Prostate gland (tissue), 2 donors: Measurements from ENCODE around the gene GNAT3. TPM values are rescaled to one million over a fixed set of nuclear protein-coding genes. Genes with fewer than 3 reads are reported as not detected.

Source experiments
- DNase-seq: peaks from one replicate; pipeline ENCODE4 v3.0.0-alpha.2; 2019; ENCODE audit warnings: low spot score
- H3K27ac ChIP-seq, 2 donors: fragments of 200-600 bp; sonication (generic); 2 replicates each; pipeline ENCODE4 v1.5.1; 2017 to 2019
- H3K27me3 ChIP-seq: fragments of 200-600 bp; sonication (generic); replicated peaks from 2 replicates; pipeline ENCODE4 v1.5.1; 2019; ENCODE audit not compliant: insufficient read depth
- H3K36me3 ChIP-seq, 2 donors: fragments of 200-600 bp; sonication (generic); 1 replicate in 1 of 2; 2 replicates in 1 of 2; pipeline versions ENCODE4 v1.5.1 to v1.8.1; 2017 to 2019
- H3K4me1 ChIP-seq: fragments of 200-600 bp; sonication (generic); replicated peaks from 2 replicates; pipeline ENCODE4 v1.5.1; 2019
- H3K4me3 ChIP-seq, 2 donors: fragments of 200-600 bp; sonication (generic); 2 replicates each; pipeline ENCODE4 v1.5.1; 2017 to 2019
- H3K9me3 ChIP-seq: fragments of 200-600 bp; sonication (generic); 2 replicates; pipeline ENCODE4 v1.5.1; 2017
- CTCF ChIP-seq, 4 experiments: fragments of 200-600 bp in 2 of 4; fragments of 450-650 bp in 2 of 4; sonication (generic) in 2 of 4; IDR thresholded peaks; 1 replicate in 3 of 4; 2 replicates in 1 of 4; pipeline ENCODE4 v1.5.1; 2016 to 2019; ENCODE audit warnings: antibody characterized with exemption in 4 of 4, mild to moderate bottlenecking in 2 of 4, moderate library complexity in 2 of 4
- POLR2A ChIP-seq: fragments of 450-650 bp; IDR thresholded peaks from one replicate; pipeline ENCODE4 v1.6.1; 2016; ENCODE audit warnings: antibody characterized with exemption, mild to moderate bottlenecking
- POLR2AphosphoS5 ChIP-seq: sonication (generic); formaldehyde crosslinking; IDR thresholded peaks from one replicate; pipeline ENCODE4 v1.6.1; 2017; ENCODE audit warnings: antibody characterized with exemption
- WGBS: methylation state at CpG from one replicate; pipeline ENCODE4 v1.1.5; 2018; 5-methylcytosine and 5-hydroxymethylcytosine counted together
- intact Hi-C: fragments of 100-400 bp; cut with DNase I; formaldehyde crosslinking; loops from one replicate; pipeline ENCODE4 v1.14.2; 2022
- total RNA-seq, 2 donors: library from RNA; depleted of rRNA; stranded (reverse); fragments of >200 nt; gene quantifications; one replicate each; pipeline ENCODE4 v1.1.0, GENCODE V29; 2016

GNAT3 gene
- total RNA-seq, 2 donors from 2014 or later, result not detected

DNA sequence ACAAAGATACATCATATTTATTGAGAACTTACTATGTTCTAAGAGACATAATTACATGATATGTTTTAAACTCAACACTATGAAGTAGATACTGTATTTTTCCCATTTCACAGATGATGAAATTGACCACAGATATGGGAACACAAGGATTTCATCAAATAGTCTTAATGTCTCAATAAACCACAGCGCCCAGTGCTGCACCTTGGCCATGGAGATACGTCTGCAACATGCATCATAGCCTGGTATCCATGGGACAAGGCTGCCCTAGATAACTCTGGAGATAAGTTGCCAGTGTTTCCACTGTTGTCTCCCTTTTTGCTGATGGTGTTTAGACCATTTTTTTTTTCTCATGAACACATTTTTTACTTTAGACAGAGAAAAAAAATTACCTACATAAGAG, 97.5 kb downstream of the GNAT3 start:
- H3K4me3 ChIP-seq, result no peak overlapping the region
- 88% methylated on average over 2 of the region's 2 CpGs for WGBS
- H3K4me1 ChIP-seq, result no peaks in the 10 kb centered on the region
- intact Hi-C loops, result no loop called here
- no peaks in the 10 kb centered on the region for H3K36me3 ChIP-seq
- no peaks in the 10 kb centered on the region for H3K9me3 ChIP-seq
- DNase-seq, result no peak
- TF ChIP-seq POLR2A (no peak), CTCF (IDR thresholded peaks at IDR 0.05) (no peak), POLR2AphosphoS5 (no peak)
- H3K27me3 ChIP-seq, result no peaks in the 10 kb centered on the region
- H3K27ac ChIP-seq, result no peak overlapping the region

GRCh38 chr7:80413383-80413945, 98.4 kb downstream of the GNAT3 start:
- Histone ChIP-seq H3K4me3 (no peak overlapping the region), H3K27ac (no peak overlapping the region), H3K36me3 (no peaks in the 10 kb centered on the region), H3K27me3 (no peaks in the 10 kb centered on the region), H3K4me1 (no peaks in the 10 kb centered on the region), H3K9me3 (no peaks in the 10 kb centered on the region)
- TF ChIP-seq POLR2A, result no peak
- no peak for DNase-seq
- 71% methylated on average over 3 of the region's 3 CpGs for WGBS
- intact Hi-C loops, result no loop called here

DNA sequence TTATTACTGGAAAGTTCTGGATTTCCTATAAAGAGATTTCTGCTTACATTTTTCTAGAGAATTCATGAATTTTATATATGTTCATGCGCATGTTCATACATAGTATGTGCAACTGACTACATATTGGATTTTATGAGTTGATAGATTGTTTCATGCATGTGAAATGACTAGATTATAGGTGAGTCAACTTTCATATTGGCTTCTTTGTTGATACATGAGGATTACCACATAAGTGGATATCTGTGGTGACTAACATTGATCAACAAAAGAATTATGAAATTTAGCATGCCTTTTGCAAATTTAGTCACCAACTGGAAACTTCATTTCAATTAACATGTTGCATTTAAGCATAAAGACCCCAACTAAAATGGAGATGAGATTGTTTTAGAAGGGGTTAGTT, 99.0 kb downstream of the GNAT3 start:
- Histone ChIP-seq H3K36me3 (no peaks in the 10 kb centered on the region), H3K4me1 (no peaks in the 10 kb centered on the region), H3K4me3 (no peak overlapping the region), H3K27me3 (no peaks in the 10 kb centered on the region), H3K9me3 (no peaks in the 10 kb centered on the region), H3K27ac (no peak overlapping the region)
- TF ChIP-seq POLR2A (no peak), POLR2AphosphoS5 (no peak), CTCF (IDR thresholded peaks at IDR 0.05) (no peak)
- intact Hi-C loops, result no loop called here
- DNase-seq, result no peak
- 100% methylated on average over 1 of the region's 1 CpG for WGBS

DNA sequence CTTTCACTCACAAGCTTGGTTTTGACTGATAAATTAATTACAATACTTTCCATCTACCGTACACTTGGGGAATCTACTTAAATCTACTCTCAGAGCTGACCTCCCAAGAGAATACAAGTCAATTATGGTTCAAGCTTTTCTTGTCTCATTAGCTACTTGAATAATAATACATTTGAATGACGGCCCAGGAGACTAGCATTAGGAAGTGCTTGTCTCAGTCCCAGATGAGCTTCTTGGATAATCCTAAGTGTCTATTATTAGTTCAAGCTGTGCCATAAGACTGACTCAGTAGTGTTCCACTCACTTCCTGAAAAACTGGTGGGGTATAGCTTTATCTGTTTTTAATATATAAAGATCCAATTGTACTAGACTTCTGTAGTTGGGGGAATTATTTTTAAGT, 100.2 kb downstream of the GNAT3 start:
- WGBS, result 89% methylated on average over 2 of the region's 2 CpGs
- Histone ChIP-seq H3K27ac (no peak overlapping the region), H3K4me3 (no peak overlapping the region), H3K27me3 (no peaks in the 10 kb centered on the region), H3K4me1 (no peaks in the 10 kb centered on the region), H3K36me3 (no peaks in the 10 kb centered on the region), H3K9me3 (no peaks in the 10 kb centered on the region)
- no peak for TF ChIP-seq POLR2AphosphoS5
- no peak for TF ChIP-seq POLR2A
- TF ChIP-seq CTCF (IDR thresholded peaks at IDR 0.05), result no peak
- DNase-seq, result no peak
- intact Hi-C loops, result no loop called here

GRCh38 chr7:80410081-80410480, 101.8 kb downstream of the GNAT3 start:
- Histone ChIP-seq H3K4me3 (no peak overlapping the region), H3K27me3 (no peaks in the 10 kb centered on the region), H3K36me3 (no peaks in the 10 kb centered on the region), H3K27ac (no peak overlapping the region), H3K9me3 (no peaks in the 10 kb centered on the region), H3K4me1 (no peaks in the 10 kb centered on the region)
- DNase-seq, result no peak
- intact Hi-C loops, result no loop called here
- TF ChIP-seq CTCF (IDR thresholded peaks at IDR 0.05) (no peak), POLR2AphosphoS5 (no peak), POLR2A (no peak)

Other genes starting within 250 kb of the GNAT3 start
- 1 to 10 TPM; 5.7 to 7.2 TPM for gene CD36, start 126.6 kb upstream of the GNAT3 start, total RNA-seq